Effector memory CD8-positive, alpha-beta T cell (primary cell): ENCODE measurements around the gene APBA2.

Experiments
- ATAC-seq: fragments of 150-1000 bp; cut with Tn5 transposase; replicated peaks from 2 replicates; pipeline ENCODE4 v1.10.0; 2021; ENCODE audit warnings: mild to moderate bottlenecking, moderate library complexity
- DNase-seq, 3 experiments: peaks; one replicate each; pipeline ENCODE4 v3.0.0; 2021
- H3K27ac Mint-ChIP-seq, 2 donors: one replicate each; pipeline ENCODE4 v1.8.0; 2022; ENCODE audit warnings: mild to moderate bottlenecking in 2 of 2, mixed read lengths in 2 of 2, moderate library complexity in 2 of 2
- H3K27me3 Mint-ChIP-seq, 2 donors: one replicate each; pipeline ENCODE4 v1.8.0; 2022; ENCODE audit warnings: mixed read lengths in 2 of 2
- H3K36me3 Mint-ChIP-seq: one replicate; pipeline ENCODE4 v1.8.0; 2022; ENCODE audit warnings: mild to moderate bottlenecking, moderate library complexity, mixed read lengths; ENCODE audit not compliant: insufficient read depth
- H3K4me1 Mint-ChIP-seq, 2 donors: one replicate each; pipeline ENCODE4 v1.8.0; 2022; ENCODE audit warnings: low read depth in 2 of 2, mixed read lengths in 2 of 2
- H3K4me3 Mint-ChIP-seq, 2 donors: one replicate each; pipeline ENCODE4 v1.8.0; 2022; ENCODE audit warnings: mild to moderate bottlenecking in 2 of 2, mixed read lengths in 2 of 2, moderate library complexity in 2 of 2
- H3K9me3 Mint-ChIP-seq, 2 donors: one replicate each; pipeline ENCODE4 v1.8.0; 2022; ENCODE audit warnings: mixed read lengths in 2 of 2

APBA2 gene

GRCh38 chr15:28977377-28978010, 91.7 kb downstream of the APBA2 start:
- Mint-ChIP-seq H3K27ac (no peak overlapping the region), H3K36me3 (no peaks in the 10 kb centered on the region), H3K4me1 (peaks cover 0 to 10% of the 10 kb centered on the region in 2 donors), H3K4me3 (no peak overlapping the region), H3K9me3 (no peaks in the 10 kb centered on the region), H3K27me3 (no peaks in the 10 kb centered on the region)
- DNase-seq, result no peak
- ATAC-seq, result no peak

GRCh38 chr15:28978011-28978378, 92.2 kb downstream of the APBA2 start:
- Mint-ChIP-seq H3K9me3 (no peaks in the 10 kb centered on the region), H3K36me3 (no peaks in the 10 kb centered on the region), H3K4me1 (peaks cover 0 to 10% of the 10 kb centered on the region in 2 donors), H3K27ac (no peak overlapping the region), H3K27me3 (no peaks in the 10 kb centered on the region), H3K4me3 (no peak overlapping the region)
- ATAC-seq (no peak), DNase-seq (no peak)

- Mint-ChIP-seq H3K27ac (peak overlapping the region in 1 of 2 donors; percentile 17), H3K4me3 (no peak overlapping the region), H3K9me3 (no peaks in the 10 kb centered on the region), H3K4me1 (peaks cover 0 to 9% of the 10 kb centered on the region in 2 donors), H3K36me3 (no peaks in the 10 kb centered on the region), H3K27me3 (no peaks in the 10 kb centered on the region)
- ATAC-seq (no peak), DNase-seq (no peak)
Measured at GRCh38 chr15:28978661-28979060, 92.9 kb downstream of the APBA2 start.

- H3K9me3 Mint-ChIP-seq, result no peaks in the 10 kb centered on the region
- H3K27me3 Mint-ChIP-seq, result no peaks in the 10 kb centered on the region
- no peak for DNase-seq
- peaks cover 0 to 10% of the 10 kb centered on the region in 2 donors for H3K4me1 Mint-ChIP-seq
- no peak for ATAC-seq
- peak overlapping the region in 1 of 2 donors; percentile 17 for H3K27ac Mint-ChIP-seq
- H3K4me3 Mint-ChIP-seq, result no peak overlapping the region
- no peaks in the 10 kb centered on the region for H3K36me3 Mint-ChIP-seq
Measured at GRCh38 chr15:28979208-28979841, 93.6 kb downstream of the APBA2 start.

- Mint-ChIP-seq H3K4me1 (peaks cover 11 to 24% of the 10 kb centered on the region in 2 donors), H3K9me3 (no peaks in the 10 kb centered on the region), H3K27ac (peak overlapping the region in 1 of 2 donors; percentile 58), H3K27me3 (no peaks in the 10 kb centered on the region), H3K36me3 (peaks cover 7% of the 10 kb centered on the region), H3K4me3 (no peak overlapping the region)
- DNase-seq (no peak), ATAC-seq (no peak)
Measured at GRCh38 chr15:28980709-28981350, 95.1 kb downstream of the APBA2 start.

GRCh38 chr15:28981351-28981720, 95.6 kb downstream of the APBA2 start:
- no peak for ATAC-seq
- Mint-ChIP-seq H3K4me1 (peaks cover 16 to 28% of the 10 kb centered on the region in 2 donors), H3K27ac (peak overlapping the region in 1 of 2 donors; percentile 58), H3K4me3 (no peak overlapping the region), H3K27me3 (no peaks in the 10 kb centered on the region), H3K36me3 (peaks cover 10% of the 10 kb centered on the region), H3K9me3 (no peaks in the 10 kb centered on the region)
- no peak for DNase-seq

GRCh38 chr15:28981921-28982320, 96.1 kb downstream of the APBA2 start:
- ATAC-seq, result no peak
- peaks cover 10% of the 10 kb centered on the region for H3K36me3 Mint-ChIP-seq
- H3K27ac Mint-ChIP-seq, result no peak overlapping the region
- no peaks in the 10 kb centered on the region for H3K9me3 Mint-ChIP-seq
- H3K27me3 Mint-ChIP-seq, result no peaks in the 10 kb centered on the region
- DNase-seq, result no peak
- H3K4me1 Mint-ChIP-seq, result peaks cover 16 to 28% of the 10 kb centered on the region in 2 donors
- no peak overlapping the region for H3K4me3 Mint-ChIP-seq

GRCh38 chr15:28982886-28983285, 97.1 kb downstream of the APBA2 start:
- no peaks in the 10 kb centered on the region for H3K27me3 Mint-ChIP-seq
- H3K4me1 Mint-ChIP-seq, result peaks cover 17 to 28% of the 10 kb centered on the region in 2 donors
- H3K27ac Mint-ChIP-seq, result peak overlapping the region in 1 of 2 donors; percentile 38
- no peaks in the 10 kb centered on the region for H3K9me3 Mint-ChIP-seq
- no peak overlapping the region for H3K4me3 Mint-ChIP-seq
- ATAC-seq (no peak), DNase-seq (no peak)
- H3K36me3 Mint-ChIP-seq, result peaks cover 10% of the 10 kb centered on the region

- DNase-seq, result no peak
- Mint-ChIP-seq H3K4me3 (no peak overlapping the region), H3K4me1 (peaks cover 17 to 28% of the 10 kb centered on the region in 2 donors), H3K27ac (peak overlapping the region in 1 of 2 donors; percentile 86), H3K27me3 (no peaks in the 10 kb centered on the region), H3K36me3 (peaks cover 10% of the 10 kb centered on the region), H3K9me3 (no peaks in the 10 kb centered on the region)
- no peak for ATAC-seq
Measured at GRCh38 chr15:28983432-28984311, 97.9 kb downstream of the APBA2 start.

- peaks cover 10% of the 10 kb centered on the region for H3K36me3 Mint-ChIP-seq
- peaks cover 17 to 29% of the 10 kb centered on the region in 2 donors for H3K4me1 Mint-ChIP-seq
- H3K27ac Mint-ChIP-seq, result peak overlapping the region; percentile 73 to 86
- H3K27me3 Mint-ChIP-seq, result no peaks in the 10 kb centered on the region
- DNase-seq (no peak), ATAC-seq (peak; percentile 69)
- peak overlapping the region; percentile 69 to 74 for H3K4me3 Mint-ChIP-seq
- H3K9me3 Mint-ChIP-seq, result no peaks in the 10 kb centered on the region
Measured at GRCh38 chr15:28984421-28985315, 98.9 kb downstream of the APBA2 start.

GRCh38 chr15:28985316-28985645, 99.5 kb downstream of the APBA2 start:
- ATAC-seq, result no peak
- H3K27me3 Mint-ChIP-seq, result no peaks in the 10 kb centered on the region
- no peaks in the 10 kb centered on the region for H3K9me3 Mint-ChIP-seq
- peaks cover 10% of the 10 kb centered on the region for H3K36me3 Mint-ChIP-seq
- peak overlapping the region; percentile 69 to 74 for H3K4me3 Mint-ChIP-seq
- no peak for DNase-seq
- peaks cover 17 to 31% of the 10 kb centered on the region in 2 donors for H3K4me1 Mint-ChIP-seq
- H3K27ac Mint-ChIP-seq, result peak overlapping the region; percentile 86 to 89

- Mint-ChIP-seq H3K9me3 (no peaks in the 10 kb centered on the region), H3K4me3 (peak overlapping the region; percentile 69 to 74), H3K4me1 (peaks cover 17 to 28% of the 10 kb centered on the region in 2 donors), H3K27ac (peak overlapping the region; percentile 86 to 89), H3K36me3 (peaks cover 10% of the 10 kb centered on the region), H3K27me3 (no peaks in the 10 kb centered on the region)
- DNase-seq (no peak), ATAC-seq (no peak)
Measured at GRCh38 chr15:28985691-28986090, 99.9 kb downstream of the APBA2 start.
